NT2/D1 (cell line): Measurements from ENCODE around the gene CCDC150.

Experiments
- SUZ12 ChIP-seq: IDR thresholded peaks from 2 replicates; pipeline ENCODE4 v1.6.1; 2011; ENCODE audit not compliant: insufficient read length, insufficient read depth; ENCODE audit errors: extremely low read depth
- YY1 ChIP-seq: IDR thresholded peaks from 2 replicates; pipeline ENCODE4 v1.6.1; 2011; ENCODE audit not compliant: insufficient read length, insufficient read depth
- ZNF274 ChIP-seq: IDR thresholded peaks from 2 replicates; pipeline ENCODE4 v1.6.1; 2011; ENCODE audit warnings: mild to moderate bottlenecking, low read depth, low read length

GRCh38 chr2:196594158-196594557 lies 45.4 kb upstream of the CCDC150 start:
- TF ChIP-seq YY1 (no peak), ZNF274 (no peak), SUZ12 (no peak)
